Effector CD4-positive, alpha-beta T cell (primary cell): ENCODE data around the gene TBC1D8B. TPM values are rescaled to one million over a fixed set of nuclear protein-coding genes. Genes with fewer than 3 reads are reported as not detected.
"Not testable (repeated sequence)": the region's sequence is repeated elsewhere in the genome, so short reads cannot be mapped to it uniquely, and the experiment has no call there.

Source experiments
- DNase-seq: peaks from one replicate; pipeline ENCODE4 v3.0.0-alpha.2; 2020
- total RNA-seq: gene quantifications from one replicate; lab custom pipeline; 2026; lab: John Stamatoyannopoulos, UW

The TBC1D8B gene
- total RNA-seq, result not detected

- no peak for DNase-seq
Observed at GRCh38 chrX:106802388-106803275, at the start of gene TBC1D8B. TSS of gene TBC1D8B (plus strand) at chrX:106802673. CDS start at chrX:106802854, 181 bp downstream.

GRCh38 chrX:106769288-106769687 is 33.2 kb upstream of the TBC1D8B start:
- DNase-seq, result not testable (repeated sequence)

- DNase-seq, result no peak
Observed at GRCh38 chrX:106774981-106775380, 27.5 kb upstream of the TBC1D8B start.

- no peak for DNase-seq
Observed at GRCh38 chrX:106780264-106780663, 22.2 kb upstream of the TBC1D8B start.

GRCh38 chrX:106780664-106781377 is 21.7 kb upstream of the TBC1D8B start:
- no peak for DNase-seq

GRCh38 chrX:106783716-106784115 is 18.8 kb upstream of the TBC1D8B start:
- no peak for DNase-seq

GRCh38 chrX:106791495-106791894 is 11.0 kb upstream of the TBC1D8B start:
- DNase-seq, result no peak

GRCh38 chrX:106802063-106802387 is 448 bp upstream of the TBC1D8B start:
- no peak for DNase-seq

- no peak for DNase-seq
Observed at GRCh38 chrX:106811131-106811910, 8.8 kb downstream of the TBC1D8B start.

- DNase-seq, result not testable (repeated sequence)
Observed at GRCh38 chrX:106812930-106813329, 10.5 kb downstream of the TBC1D8B start.

- DNase-seq, result not testable (repeated sequence)
Observed at GRCh38 chrX:106814093-106814492, 11.6 kb downstream of the TBC1D8B start.

GRCh38 chrX:106862972-106863688 is 60.7 kb downstream of the TBC1D8B start:
- DNase-seq, result no peak

- DNase-seq, result no peak
Observed at GRCh38 chrX:106863697-106864096, 61.2 kb downstream of the TBC1D8B start.

- DNase-seq, result not testable (repeated sequence)
Observed at GRCh38 chrX:106872796-106873195, 70.3 kb downstream of the TBC1D8B start.

- DNase-seq, result no peak
Observed at GRCh38 chrX:106874075-106874474, 71.6 kb downstream of the TBC1D8B start.

- DNase-seq, result no peak
Observed at GRCh38 chrX:106875151-106875550, 72.7 kb downstream of the TBC1D8B start.

GRCh38 chrX:106889468-106889867 is 87.0 kb downstream of the TBC1D8B start:
- DNase-seq, result no peak

- no peak for DNase-seq
Observed at GRCh38 chrX:106891762-106892460, 89.4 kb downstream of the TBC1D8B start.

GRCh38 chrX:106894392-106894909 is 92.0 kb downstream of the TBC1D8B start:
- DNase-seq, result peak; percentile 32

- no peak for DNase-seq
Observed at GRCh38 chrX:106894978-106895452, 92.5 kb downstream of the TBC1D8B start.

GRCh38 chrX:106897259-106897658 is 94.8 kb downstream of the TBC1D8B start:
- no peak for DNase-seq
